ENCODE measurements around the gene PACS2.
A peak's percentile ranks its signal among the peaks of the same experiment; 100 is the strongest.

PACS2 gene

DNA sequence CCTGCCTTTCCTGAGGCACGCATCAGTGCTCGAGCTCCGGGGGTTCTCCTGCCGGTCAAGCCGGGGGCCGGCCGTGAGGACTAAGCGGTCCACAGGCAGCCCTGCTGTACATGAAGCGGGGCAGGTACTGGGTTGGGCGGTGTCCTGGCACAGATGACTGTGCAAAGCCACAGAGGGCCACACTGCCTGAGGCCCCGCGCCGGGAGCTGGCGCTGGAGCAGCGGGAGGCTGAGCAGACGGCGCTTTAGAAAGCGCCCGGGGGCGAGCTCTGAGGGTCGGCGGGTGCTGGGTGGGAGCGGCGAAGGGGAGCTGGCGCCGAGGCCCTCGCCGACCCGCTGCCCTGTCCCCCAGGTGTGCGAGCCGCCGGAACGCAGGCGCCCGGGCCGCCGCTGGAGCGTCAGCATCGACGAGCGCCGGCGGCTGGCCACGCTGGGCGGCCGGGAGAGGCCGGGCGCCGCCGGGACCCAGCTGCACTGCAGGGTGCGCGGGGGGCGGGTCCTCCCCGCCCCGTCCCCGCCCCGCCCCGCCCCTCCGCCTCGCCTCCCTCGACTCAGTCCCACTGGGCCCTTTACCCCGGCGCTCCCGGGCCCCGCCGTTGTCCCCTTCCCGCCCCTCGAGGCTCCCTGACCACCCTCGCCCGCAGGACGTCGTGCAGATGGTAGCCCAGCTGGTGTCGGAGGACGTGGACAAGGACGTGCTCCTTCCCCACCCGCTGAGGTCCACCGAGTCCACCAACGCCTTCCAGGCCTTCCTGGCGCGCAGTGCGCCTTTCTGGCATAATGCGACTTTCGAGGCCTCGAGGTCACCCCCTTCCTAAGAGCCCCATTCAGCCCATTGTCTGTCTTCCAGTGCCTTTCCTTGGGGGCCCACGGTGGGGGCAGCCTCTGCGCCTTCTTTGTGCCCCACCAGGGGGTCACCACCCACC lies 96.7 kb downstream of the PACS2 start:
- DNase-seq (ENCODE audit: low spot score), result peak; percentile 86

DNA sequence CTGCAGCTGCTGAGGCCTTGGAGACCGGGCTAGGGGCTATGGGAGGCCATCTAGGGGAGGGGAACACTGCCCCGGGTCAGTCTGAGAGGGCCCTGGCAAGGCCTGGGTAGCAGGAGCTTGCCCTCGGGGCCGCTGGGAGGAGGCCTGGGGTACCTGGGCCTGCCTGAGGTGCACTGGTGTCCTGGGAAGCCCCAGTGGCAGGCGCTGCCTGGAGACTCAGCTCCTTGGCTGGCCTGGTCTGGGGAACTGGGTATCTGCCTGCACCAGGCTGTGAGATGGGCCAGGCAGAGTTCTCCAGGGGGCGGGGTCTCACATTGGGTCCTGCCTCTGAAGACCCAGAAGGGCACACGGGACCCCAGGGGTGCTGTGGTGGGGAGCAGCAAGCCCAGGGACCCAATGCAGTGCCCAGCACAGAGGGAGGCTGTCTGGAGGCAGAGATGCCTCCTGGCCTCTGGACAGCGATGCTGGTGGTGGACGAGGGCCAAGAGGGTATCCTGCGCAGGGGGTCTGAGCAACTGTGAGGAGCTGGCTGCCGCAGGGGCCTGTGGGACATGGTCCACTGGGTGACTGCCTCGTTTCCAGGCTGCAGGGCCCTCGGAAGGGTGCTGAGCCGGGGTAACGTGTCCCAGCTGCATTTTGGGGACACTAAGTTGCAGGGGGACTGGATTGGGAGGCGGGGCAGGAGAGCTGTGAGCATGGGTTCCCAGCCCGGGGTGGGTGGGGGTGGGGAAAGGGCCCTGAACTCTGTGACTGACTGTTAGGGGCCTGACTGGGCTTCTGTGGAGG lies 97.6 kb downstream of the PACS2 start:
- DNase-seq (ENCODE audit: low spot score), result no peak

DNA sequence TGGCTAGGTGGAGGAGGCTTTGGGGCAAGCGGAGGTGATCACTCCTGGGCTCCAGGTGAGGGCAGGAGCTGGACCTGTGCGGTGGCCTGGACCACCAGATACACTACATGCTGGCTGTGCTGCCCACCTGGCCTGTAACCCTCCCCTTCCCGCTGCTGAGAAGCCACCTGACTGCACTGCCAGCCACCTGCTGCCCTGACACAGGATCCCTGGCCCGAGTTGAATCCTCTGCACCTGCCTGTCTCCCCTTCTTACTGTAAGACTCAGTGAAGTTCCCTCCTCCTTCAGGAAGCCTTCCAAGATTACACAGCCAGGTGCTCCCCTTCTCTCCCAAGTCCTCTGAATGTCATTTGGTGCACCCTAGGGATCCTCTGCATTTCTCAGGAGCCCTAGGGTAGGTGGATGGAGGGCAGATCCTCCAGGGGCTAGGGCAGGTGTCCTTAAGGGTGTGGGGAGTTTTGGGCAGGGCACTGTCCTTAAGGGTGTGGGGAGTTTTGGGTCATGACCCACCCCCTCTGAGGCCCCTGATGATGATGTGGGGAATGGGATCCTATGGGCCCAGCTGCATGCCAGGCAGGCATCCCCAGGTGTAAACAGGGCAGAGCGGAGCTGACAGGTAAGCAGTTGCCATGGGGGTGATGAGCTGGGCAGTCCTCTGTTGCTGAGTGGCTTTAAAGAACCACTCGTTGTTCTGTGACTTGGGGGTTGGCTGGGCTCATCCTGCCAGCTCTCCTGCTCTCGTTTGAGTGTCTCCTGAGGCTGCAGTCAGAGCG lies 98.4 kb downstream of the PACS2 start:
- no peak for DNase-seq (ENCODE audit: low spot score)

DNA sequence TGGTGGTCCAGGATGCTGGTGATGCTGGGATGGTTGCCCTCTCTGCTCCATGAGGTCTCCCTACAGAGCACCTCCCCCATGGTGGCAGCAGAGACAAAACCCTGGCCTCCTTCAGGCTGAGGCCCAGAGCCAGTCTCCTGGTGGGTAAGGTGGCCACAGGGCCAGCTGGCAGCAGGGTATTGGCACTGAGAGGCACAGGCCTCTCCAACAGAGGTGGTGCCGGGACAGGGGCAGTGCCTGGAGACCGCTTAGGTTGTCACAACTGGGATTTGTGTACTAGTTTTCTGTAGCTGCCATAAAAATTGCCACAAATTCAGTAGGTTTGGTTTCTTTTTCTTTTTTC lies 99.0 kb downstream of the PACS2 start:
- no peak for DNase-seq (ENCODE audit: low spot score)

DNA sequence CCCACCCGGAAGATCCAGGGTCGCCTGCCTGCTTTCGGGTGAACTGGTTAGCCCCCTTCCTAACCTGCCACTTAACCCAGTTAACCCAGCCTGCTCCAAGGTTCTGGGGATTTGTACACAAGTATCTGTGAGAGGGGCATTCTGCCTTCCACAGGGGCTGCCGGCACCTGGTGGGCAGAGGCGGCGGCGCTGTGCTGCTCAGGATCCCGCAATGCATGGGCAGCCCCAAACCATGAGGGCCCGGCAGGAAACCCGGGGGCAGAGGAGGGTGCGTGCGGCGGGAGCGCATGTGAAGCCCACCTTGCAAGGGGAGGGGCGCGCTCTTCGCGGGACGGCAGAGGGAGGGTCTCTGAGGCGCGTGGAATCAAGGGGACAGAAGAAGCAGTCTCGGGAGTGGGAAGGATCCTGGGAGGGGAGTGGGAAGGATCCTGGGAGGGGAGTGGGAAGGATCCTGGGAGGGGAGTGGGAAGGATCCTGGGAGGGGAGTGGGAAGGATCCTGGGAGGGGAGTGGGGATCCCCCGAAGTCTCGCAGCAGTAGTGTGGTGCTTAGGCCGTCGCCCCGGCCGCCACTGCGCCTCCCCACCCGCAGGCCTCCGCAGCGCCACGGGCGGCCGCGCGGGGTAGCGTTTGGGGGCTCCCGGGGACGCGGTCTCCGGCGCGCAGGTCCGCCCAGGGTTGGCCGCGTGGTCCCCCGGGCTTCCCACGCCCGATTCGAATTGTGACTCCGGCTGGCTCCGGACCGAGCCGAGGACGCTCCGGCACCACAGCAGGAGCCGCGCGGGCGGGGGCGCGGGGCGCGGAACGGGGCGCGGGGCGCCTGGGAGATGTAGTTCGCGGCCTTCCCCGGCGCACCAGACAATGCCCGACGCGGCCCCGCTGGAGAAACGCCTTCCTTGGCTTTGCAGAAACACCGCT lies 100.2 kb downstream of the PACS2 start:
- DNase-seq (ENCODE audit: low spot score), result peak; percentile 81

DNA sequence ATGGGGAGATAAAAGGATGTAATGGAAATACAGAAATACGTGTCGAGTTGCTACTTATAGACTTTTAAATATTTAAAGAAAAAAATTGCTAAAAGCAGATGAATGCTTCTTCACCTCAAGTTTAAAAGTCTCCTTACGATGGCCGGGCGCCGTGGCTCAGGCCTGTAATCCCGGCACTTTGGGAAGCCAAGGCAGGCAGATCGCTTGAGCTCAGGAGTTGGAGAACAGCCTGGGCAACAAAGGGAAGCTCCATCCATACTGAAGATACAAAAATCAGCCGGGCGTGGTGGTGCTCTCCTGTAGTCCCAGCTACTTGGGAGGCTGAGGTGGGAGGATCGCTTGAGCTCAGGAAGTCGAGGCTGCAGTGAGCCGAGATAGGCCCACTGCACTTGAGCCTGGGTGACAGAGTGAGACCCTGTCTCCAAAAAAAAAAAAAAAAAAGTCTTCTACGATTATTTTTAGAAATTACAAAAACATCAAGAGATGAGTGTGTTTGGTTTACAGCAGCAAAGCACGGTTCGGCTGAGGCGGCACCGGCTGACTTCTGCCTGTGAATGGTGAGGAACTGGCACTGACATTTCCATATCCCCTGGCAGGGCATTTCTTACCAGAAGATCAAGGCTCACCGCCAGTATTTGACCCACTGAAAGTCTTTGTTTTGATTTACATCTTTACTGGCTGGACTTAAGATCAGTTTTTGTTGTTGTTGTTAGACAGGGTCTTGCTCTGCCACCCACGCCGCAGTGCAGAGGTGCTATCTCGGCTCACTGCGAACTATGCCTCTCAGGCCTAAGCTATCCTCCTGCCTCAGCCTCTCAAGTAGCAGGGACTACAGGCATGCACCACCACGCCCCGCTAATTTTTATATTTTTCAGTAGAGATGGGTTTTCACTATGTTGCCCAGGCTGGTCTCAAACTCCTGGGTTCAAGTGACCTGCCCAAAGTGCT lies 101.2 kb downstream of the PACS2 start:
- DNase-seq (ENCODE audit: low spot score), result no peak

DNA sequence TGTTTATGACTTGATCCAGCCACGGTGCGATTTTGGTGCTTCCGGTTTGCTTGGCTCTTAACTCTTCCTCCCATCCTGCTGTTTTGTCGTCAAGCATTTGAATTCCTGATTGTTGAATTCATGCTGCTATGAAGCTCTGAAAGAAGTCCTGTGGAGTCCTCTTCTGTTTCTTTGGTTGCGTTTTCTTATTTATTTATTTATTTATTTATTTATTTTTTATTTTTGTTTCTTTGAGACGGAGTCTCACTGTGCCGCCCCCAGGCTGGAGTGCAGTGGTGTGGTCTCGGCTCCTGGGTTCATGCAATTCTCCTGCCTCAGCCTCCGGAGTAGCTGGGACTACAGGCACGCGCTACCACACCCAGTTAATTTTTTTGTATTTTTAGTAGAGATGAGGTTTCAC lies 102.1 kb downstream of the PACS2 start:
- no peak for DNase-seq (ENCODE audit: low spot score)

DNA sequence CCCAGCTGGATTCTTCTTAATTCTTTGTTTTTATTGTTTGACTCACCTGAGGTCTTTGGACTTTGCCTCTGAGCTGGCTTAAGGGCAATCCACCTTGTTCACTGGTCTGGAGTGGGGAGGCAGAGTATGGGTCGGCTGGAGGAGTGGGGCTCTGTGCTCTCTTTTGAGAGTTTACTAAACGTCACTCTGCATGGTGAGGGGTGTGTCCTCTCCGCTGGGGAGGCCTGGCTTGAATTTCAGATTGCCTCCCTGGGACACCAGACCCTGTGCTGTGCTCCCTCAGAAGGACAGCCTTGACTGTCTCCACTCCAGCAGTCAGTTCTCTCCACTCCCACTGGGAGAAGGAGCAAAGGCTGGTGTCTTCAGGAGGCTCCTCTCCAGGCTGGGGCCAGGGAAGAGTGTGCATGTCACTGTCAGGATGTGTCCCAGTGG lies 103.2 kb downstream of the PACS2 start:
- no peak for DNase-seq (ENCODE audit: low spot score)

DNA sequence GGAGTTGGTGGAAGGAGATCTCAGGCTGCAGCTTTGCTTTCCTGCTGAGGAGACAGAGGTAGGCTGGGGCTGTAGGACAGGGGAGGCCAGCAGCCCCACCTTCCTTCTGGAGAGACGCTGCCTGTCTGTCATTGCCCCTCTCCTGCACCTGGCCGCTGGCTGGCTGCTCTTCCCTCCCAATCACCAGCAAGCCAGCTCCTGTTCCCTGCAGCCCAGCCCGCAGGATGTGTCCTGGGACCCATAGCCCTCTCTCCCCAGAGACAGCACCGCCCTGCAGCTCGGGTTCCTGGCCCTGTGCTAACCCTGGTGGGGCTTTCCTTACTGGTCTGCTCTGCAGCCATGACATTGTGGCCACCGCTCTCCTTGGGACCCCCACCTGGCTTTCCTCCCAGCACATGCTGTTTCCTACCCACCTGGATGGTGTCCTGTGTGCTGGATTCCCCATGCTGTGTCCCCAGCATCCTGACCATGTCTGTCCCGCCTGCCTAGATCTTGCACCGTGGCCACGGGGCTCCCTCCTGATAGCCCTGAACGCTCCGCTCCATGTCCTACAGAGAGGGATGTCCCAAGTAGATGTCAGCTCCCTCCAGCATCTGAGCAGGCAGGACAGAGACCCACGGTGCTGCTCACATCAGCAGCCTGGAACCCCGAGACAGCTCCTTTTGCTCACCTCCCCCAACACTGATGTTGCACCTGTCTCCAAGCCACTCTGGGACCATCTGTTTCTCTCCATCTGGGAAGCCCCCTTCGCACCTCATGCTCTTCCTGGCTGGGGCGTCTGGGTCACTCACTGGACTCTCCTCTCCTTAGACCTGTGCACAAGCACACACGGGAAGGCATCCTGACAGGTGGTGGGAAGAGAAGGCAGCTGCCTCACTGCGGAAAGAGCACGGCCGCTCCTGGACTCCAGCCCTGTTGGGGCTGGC lies 104.0 kb downstream of the PACS2 start:
- DNase-seq (ENCODE audit: low spot score), result no peak

DNA sequence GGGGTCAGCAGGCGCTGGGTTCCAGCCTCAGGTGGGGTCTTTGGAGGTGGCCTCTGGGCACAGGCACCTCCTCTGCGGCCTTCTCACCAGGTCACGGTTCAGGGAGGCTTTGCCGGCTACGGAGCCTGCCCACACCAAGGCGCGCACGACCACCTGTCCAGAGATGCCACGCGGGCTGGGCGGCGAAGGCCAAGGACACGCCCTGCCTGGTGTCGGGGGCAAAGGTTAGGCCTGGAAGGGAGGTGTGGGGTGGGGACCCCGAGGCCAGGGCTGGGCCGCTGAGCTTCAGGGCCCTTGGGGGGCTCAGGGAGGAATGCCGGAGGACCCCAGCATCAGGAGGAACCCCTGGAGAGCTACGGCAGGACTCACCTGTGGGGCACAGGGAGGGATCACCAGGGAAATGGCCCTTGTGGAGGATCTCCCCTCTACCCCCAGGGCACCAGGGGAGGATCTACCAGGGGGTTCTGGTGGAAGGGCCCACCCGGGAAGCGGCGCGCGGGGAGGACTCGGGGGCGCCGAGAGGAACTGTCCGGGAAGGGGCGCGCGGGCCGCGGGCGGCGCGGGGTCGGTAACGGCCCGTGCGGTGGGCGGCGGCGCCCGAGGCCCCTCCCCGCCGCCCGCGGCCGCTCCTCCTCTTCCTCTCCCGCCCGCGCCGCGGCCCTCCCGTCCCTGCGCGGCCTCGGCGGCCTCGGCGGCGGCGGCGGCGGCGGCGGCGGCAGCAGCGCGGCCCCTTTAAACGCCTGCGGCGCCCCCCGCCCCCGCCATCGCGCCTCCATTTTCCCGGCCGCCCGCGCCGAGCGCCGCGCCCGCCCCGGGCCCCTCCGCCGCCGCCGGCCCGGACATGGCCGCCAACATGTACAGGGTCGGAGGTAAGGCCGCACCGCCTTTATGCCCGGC lies 104.9 kb downstream of the PACS2 start, which contains the start of gene MTA1:
Gene MTA1, plus strand, starts transcription at position 633 of the 897 bp plus-strand sequence. Its CDS starts 209 bp downstream, at position 842.
- DNase-seq (ENCODE audit: low spot score), result peak; percentile 74

DNA sequence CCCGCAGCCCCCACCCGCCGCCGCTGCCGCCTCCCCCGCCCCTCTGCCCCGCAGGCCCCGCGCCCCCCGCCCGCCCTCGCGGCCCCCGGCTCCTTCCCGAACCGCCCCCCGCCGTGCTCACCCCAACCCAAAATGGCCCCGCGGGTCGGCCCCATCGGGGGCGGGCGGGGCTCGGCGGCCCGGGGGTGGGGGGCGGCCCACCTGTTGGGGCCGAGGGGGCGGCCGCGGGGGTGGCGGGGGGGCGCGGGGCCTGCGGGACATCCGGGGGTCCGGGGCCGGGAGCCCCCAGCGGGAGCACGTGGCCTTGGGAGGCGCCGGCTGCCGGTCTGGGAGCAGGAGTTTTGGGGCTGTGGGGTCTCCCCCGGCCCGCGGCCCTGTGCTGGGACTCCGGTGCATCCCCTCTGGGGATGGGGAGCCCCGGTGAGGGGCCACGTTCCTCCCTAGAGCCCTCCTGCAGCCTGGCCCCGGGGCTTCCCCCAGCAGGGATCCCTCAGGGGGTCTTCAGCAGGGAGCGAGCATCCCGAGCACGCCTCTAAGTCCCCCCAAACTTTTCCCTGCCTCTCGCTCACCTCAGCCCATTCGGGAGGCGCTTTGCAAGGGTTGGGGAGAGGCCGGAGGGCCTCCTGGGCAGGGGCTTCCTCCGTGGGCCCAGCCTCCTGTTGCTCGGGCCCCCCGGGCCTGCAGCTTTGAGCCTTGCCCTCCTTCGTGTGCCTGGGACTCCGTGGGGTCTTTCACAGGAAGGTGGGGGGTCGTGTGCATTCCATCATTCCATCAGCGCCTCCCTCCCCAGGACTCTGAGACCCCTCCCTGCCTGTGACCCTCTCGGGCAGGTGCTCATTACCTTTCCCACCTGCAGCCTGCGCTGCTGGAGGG lies 105.8 kb downstream of the PACS2 start:
- DNase-seq (ENCODE audit: low spot score), result no peak

DNA sequence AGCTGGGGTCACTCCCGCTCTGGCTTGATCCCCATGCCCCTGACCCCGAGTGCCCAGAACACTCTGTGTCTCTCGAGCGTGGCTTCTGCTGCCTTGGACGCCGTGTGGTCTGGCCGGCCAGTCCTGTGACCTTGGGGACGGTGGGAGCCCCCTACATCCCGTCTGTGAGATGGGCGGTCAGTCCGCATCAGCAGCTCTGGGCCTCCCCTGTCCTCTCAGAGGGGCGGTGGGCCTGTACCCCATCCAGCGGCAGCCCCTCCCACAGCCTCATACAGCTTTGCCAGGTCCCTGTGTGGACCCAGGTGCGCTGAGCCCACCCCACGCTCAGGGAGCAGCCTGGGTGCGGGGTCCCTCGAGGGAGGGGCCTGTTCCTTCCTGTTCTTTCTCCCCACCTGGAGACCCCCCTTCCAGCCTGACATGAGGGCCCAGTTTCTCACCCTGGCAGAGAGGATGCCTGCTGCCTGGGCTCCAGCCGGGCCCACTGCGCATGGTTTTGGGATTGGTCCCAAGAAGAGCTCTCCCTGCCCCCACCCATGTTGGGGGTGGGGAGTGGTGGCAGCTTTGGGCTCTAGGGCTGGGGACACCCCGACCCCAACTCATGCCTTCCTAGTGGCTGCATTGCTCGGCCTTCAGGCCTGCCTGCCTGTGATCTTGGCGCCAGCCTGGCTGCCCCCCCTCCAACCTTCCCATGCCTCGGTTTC lies 106.6 kb downstream of the PACS2 start:
- DNase-seq (ENCODE audit: low spot score), result no peak

DNA sequence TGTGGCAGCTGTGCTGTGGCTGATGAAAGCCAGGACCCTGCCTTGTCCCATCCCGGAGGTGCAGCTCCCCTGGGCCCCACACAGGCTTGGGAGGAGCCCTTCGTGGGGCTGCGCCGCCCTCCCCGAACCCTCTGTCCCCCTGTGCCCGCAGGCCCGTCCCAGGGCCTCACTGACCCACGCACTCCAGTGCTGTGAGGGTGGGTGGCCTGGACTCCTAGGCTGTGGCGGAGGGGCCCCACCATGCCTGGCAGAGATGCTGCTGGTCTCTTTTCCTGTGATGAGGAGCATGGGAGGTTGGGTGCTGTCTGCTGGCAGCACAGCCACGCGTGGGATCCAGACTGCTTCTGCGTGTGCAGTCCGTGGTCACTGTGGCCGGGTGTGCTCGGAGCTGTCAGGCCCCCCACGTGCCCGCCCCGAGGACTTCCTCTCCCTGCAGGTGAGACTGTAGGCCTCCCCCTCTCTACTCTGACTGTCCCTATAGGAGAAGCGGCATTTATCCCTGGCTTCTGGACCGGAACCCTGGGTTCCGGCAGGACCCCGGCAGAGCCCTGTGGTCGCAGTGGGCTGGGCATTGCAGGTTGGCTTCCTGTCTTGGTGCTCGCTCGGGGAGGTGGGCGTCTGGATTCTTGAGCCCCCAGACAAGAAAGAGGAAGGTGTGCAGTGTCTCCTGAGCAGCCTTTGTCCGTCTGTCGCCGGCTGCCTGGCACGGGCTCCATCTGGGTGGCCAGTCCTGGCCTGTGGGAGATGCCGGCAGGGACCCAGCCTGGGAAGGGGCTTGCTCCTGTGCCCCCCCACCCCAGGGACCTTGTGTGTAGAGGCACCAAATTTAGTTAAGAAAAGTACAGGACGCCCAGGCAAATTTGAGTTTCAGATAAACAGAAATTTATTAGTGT lies 107.4 kb downstream of the PACS2 start:
- DNase-seq (ENCODE audit: low spot score), result no peak

DNA sequence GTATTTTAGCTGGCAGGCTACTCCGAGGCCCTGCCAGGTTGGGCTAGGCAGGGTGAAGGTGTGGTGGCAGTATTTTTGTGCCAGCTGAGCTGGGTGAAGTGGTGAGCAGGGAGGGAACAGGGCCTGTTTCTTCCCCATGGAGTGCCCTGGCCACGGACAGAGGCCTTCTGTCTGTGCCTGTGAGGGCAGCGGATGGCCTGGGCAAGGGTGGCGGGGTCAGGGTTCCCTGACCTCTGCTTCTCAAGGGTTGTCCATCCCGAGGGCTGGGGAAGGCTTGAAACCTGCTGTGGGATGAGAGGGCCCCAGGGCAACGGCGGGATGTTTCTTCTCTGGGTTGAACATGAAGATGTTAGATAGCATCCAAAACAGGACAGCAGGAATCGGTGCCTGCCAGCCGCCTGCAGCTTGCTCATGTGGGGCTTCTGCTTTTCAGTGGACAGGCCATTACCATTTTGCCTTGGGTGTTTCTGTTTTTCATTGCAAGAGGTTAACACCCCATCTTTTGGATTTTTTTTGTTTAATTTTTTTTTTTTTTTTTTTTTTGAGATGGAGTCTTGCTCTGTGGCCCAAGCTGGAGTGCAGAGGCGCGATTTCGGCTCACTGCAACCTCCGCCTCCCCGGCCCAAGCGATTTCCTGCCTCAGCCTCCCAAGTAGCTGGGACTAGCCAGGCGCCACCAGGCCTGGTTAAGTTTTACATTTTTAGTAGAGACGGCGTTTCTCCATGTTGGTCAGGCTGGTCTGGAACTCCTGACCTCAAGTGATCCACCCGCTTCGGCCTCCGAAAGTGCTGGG lies 108.3 kb downstream of the PACS2 start:
- DNase-seq (ENCODE audit: low spot score), result no peak

Data from HuH-7 (cell line).